SH-SY5Y (cell line): ENCODE results near the gene OR56A1.

Source experiments
- GATA2 ChIP-seq: IDR thresholded peaks from 2 replicates; pipeline ENCODE4 v1.6.1; 2011; ENCODE audit warnings: mild to moderate bottlenecking, low read depth, low read length
- GATA3 ChIP-seq: IDR thresholded peaks from 2 replicates; pipeline ENCODE4 v1.6.1; 2011; ENCODE audit warnings: low read depth, mild to moderate bottlenecking, low read length, moderate library complexity

- TF ChIP-seq GATA3 (no peak), GATA2 (no peak)
Measured at GRCh38 chr11:6040874-6041273, 10.3 kb upstream of the OR56A1 start.
